ENCODE results near the gene ACSM2A.
"Not testable (repeated sequence)": the region's sequence is repeated elsewhere in the genome, so short reads cannot be mapped to it uniquely, and the experiment has no call there.

ACSM2A gene

DNA sequence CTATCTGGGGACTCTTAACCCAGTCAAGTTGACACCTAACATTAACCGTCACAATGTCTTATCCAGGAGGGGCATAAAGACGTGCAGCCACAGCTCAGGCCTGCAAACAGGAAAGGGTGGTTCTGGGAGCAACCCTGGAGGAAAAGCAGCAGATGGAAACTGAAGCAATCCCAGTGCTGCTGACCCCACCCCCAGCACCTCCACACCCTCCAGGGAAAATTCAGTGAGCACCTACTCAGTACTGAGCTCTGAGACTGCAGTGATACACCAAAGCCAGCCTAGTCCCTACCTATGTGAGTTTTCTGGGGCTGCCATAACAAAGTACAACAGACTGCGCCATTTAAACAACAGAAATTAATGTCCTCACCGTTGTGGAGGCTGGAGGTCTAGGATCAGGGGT, 9.5 kb upstream of the ACSM2A start:
- in situ Hi-C loops (cut with MboI; ENCODE audit: low pct_unique_long_range_greater_than_20kb, low sequenced_read_pairs) = not testable (repeated sequence)

DNA sequence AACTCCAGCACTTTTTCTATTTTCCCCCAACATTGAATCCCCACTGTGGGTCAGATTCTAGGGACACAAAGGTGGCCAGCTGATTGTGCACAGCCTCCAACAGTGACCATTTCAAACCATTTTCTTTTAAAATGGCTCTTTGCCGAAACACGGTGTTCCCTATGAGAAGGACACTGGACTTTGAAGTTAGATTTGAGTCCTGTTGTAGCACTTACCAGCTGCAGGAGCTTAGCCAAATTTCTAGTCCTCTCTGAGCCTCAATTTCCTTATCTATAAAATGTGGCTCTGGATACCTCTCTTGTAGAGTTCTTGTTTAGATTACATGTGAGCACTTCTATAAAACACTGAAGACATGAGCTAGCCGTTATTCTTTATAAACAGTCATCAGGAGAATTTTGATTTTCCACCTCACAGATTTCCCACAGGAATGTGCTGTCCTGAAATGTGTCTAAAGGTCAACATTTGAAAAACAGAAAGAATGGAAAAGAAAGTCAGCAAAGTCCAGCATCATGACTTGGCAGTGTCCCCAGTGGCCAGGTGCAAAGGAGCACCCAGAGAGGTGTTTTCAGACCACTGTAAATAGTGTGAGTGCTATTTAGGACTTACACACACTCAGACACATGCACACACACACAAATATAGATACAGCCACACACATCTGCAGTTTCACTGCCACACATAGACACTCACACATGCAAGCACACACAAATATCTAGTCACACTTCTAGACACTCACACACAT, 4.5 kb upstream of the ACSM2A start:
- in situ Hi-C loops (cut with MboI; ENCODE audit: low pct_unique_long_range_greater_than_20kb, low sequenced_read_pairs); DNase-seq: not testable (repeated sequence)

More for the DNA sequence above, 9.5 kb upstream of the ACSM2A start:
- not testable (repeated sequence) for DNase-seq

DNA sequence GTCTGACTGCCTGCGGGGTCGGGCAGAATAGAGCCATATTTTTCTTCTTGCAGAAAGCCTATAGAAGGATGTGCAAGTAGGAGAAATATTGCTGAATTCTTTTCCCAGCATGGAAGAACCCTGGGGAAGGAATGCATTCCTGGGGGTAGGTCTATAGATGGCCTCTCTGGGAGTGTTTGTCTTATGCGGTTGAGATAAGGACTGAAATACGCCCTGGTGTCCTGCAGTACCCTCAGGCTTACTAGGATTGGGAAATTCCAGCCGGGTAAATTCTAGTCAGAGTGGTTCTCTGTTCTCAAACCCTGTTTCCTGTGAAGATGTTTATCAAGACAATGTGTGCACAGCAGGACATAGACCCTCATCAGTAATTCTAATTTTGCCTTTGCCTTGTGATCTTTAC, 2.3 kb downstream of the ACSM2A start:
- in situ Hi-C loops (cut with MboI; ENCODE audit: low pct_unique_long_range_greater_than_20kb, low sequenced_read_pairs); DNase-seq: not testable (repeated sequence)

DNA sequence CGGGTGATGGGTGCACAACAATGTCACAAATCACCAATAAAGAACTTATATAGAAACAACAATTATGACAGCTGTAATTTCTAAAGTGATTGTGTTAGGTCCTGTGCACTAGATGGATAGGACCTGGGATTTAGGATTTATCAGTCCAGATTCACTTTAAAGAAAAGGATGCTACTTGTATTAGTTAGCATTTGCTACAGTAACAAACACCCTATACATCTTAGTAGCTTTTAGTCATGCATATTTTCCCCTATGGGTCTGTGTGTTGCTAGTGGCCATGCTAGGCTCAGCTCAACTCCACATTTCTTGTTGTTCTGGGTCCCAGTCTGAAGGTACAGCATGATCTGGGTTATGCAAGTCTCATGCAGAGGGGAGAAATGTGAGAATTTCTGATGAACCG, 7.9 kb downstream of the ACSM2A start:
- DNase-seq; in situ Hi-C loops (cut with MboI; ENCODE audit: low pct_unique_long_range_greater_than_20kb, low sequenced_read_pairs): not testable (repeated sequence)

DNA sequence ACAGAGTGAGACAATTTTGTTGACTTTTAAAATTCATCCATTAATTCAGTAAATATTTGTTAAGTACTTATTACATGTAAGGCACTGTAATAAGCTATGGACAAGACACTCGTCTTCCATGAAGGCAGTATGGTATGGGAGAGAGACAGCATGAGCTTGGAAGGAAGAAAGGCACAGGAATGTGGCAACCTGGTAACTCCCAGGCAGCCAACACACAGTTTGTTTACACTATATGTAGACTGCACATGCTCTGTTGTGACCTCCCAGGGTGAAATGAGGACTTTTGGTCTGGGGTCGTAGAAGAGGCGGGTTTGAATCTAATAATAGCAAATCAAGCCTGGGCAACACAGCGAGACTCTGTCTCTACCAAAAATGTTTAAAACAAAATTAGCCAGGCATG, 9.0 kb downstream of the ACSM2A start:
- in situ Hi-C loops (cut with MboI; ENCODE audit: low pct_unique_long_range_greater_than_20kb, low sequenced_read_pairs) = not testable (repeated sequence)

DNA sequence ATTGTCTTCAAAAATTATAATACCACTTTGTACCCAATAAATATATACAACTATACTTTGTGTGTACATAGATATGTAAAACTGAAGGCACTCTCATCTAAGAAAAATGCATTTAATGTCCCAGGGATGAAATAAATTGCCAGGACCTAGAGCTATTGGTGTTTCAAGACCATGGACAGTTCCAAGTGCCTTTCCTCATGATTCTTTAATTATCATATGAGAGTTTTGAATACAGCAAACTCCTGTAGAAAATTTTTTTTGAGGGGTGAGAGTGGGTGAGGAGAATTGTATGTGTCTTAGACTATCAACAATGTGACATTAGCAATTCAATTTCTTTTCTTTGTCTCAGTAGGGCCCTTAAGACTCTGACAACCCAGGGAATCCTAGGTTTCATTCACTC, 17.6 kb downstream of the ACSM2A start:
- in situ Hi-C loops (cut with MboI; ENCODE audit: low pct_unique_long_range_greater_than_20kb, low sequenced_read_pairs); DNase-seq: not testable (repeated sequence)

More for the DNA sequence above, 9.0 kb downstream of the ACSM2A start:
- not testable (repeated sequence) for DNase-seq

DNA sequence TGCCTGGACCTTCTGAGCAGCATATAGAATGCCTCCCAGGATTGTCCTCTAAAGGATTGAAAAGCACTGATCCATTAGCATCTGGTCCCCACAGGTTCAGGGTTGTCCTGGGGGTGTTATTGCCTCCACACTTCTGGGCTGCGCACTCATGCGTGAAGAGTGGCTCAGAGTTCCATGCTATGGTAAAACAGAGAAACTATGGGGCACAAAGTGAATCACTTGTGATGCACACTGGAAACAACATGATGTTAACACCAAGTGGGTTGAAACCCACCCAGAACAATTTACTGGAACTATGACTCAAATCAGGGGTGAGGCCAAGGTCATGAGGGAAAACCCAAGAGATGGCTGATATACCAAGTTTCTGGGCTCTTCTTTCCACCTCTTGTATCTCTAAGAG, 18.6 kb downstream of the ACSM2A start:
- DNase-seq; in situ Hi-C loops (cut with MboI; ENCODE audit: low pct_unique_long_range_greater_than_20kb, low sequenced_read_pairs): not testable (repeated sequence)

DNA sequence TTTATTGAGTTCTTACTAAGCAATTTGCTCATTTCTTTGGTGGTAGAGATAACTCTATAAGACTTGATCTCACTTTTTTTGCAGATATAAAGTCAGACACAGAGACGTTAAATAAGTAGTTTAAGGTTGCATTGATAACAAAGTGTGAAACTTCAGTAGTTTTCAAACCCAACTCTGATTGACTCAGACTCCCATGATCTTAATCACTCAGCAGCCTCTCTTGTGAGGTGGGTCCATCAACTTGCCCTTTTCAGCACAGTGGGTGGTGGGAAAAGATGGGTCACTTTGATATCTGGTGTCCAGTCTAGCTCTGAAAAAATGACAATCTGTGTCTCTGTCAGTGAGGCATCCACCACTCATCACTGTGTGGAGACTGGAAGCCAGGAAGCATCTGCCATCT, 19.4 kb downstream of the ACSM2A start:
- in situ Hi-C loops (cut with MboI; ENCODE audit: low pct_unique_long_range_greater_than_20kb, low sequenced_read_pairs); DNase-seq: not testable (repeated sequence)

DNA sequence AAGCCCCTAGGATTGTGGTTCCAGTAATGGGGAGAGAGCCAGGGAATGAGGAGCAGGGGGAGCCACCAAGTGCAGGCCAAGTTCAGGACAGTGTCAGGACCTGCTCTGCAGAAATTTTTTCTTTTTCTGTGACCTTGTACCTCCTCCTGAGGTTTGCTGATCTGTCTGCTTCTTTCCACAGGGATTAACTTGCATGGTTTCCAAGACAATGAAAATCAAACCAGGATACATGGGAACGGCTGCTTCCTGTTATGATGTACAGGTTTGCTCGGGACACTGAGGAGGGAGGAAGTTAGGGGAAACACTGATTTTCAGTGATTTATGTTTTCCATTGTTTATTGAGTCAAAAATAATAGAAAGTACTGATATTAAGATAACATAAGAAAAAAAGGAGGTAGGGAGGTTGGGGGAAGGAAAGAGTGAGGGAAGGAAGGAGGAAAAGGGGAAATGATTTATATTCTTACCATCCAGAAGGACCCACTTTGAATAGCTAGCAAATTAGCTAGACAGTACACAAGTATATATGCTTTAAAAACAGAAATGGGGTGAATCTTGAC, 25.9 kb downstream of the ACSM2A start:
- in situ Hi-C loops (cut with MboI; ENCODE audit: low pct_unique_long_range_greater_than_20kb, low sequenced_read_pairs); DNase-seq: not testable (repeated sequence)

DNA sequence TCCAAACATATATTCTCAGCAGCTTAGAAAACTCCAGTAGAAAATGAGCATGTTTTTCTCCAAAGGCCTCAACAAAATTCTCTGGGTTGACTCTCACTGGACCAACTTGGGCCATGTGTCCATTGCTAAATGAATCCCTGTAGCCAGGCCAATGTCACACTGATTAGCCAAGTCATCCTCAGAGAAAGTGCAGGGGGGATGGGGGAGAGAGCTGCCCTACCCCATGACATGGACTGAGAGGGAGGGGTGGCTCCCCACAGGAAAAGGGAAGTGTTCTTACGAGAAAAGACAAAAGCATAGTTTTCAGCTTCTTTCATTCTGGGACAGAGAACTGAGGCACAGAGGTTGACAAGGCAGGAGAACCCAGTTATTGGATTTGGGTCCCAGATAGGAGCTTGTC, 32.7 kb downstream of the ACSM2A start:
- in situ Hi-C loops (cut with MboI; ENCODE audit: low pct_unique_long_range_greater_than_20kb, low sequenced_read_pairs); DNase-seq: not testable (repeated sequence)

DNA sequence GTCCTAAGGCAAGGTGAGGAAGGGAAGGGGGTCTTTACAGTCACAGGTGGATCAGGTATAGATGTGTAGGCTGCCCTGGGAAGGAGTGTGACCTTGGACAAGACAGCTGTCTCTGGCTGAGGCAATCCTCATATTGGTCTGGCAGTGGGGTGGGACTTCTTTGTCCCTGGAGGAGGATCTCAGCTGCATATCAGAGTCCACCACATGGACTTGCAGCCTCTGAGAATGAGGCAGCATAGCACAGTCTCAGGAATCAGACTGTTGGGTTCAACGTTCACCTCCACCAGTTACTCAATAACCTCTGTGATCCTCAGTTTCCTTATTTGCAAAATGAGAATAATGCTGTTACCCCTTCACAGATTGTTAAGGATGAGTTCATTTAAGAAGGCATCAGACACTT, 33.4 kb downstream of the ACSM2A start:
- DNase-seq = no peak
- in situ Hi-C loops (cut with MboI; ENCODE audit: low pct_unique_long_range_greater_than_20kb, low sequenced_read_pairs) = no loop called here

DNA sequence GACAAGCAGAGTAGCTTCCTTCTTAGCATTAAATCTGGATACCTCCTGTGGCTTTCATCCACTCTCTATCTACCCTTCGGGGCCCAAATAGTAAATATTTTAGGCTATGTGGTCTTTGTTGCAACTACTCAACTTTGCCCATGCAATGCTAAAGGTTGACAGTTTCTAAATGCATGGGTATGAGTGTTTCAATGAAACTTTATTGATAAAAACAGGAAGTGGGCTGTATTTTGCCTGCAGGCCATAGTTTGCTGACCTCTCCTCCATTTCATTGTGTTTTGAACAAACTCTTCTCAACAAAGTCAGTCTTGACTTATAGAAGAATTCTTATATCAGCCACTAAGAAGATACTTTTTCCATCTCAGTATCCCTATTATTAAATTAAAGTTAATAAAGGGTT, 34.1 kb downstream of the ACSM2A start:
- in situ Hi-C loops (cut with MboI; ENCODE audit: low pct_unique_long_range_greater_than_20kb, low sequenced_read_pairs) = no loop called here
- DNase-seq = no peak

DNA sequence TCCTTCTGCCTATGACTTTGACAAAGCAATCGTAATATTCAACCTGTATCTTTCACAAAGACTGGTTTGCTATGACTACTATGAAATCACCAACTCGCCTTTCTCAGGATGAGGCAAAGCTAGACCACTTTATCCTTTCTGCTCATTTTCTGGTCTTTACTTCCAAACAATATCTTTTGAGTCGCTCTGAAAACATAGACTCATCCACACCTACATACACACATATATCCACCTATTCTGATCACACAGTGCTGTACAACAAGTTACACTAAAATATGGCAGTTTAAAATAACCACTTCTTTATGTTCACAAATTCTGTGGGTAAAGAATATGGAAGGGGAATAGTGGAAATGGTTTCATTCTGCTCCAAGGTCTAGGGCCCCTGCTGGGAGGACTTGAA, 39.7 kb downstream of the ACSM2A start:
- in situ Hi-C loops (cut with MboI; ENCODE audit: low pct_unique_long_range_greater_than_20kb, low sequenced_read_pairs) = not testable (repeated sequence)

DNA sequence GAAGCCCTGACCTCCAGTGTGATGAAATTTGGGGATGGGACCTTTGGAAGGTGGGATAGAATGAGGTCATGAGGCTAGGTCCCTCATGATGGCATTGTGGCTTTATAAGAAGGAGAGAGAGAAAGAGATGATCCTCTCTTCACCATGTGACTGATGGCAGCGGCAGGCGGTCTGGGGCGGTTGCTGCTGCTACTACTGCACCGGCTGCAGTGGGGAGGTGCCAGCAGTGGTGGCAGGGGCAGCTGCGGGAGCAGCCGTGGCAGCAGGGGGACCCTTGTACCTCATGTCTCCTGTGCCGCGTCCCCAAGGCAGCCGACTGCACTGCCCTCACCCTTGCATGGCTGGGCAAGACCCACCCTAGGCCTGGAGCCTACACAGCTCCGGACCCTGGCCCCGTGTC, 40.1 kb downstream of the ACSM2A start:
- in situ Hi-C loops (cut with MboI; ENCODE audit: low pct_unique_long_range_greater_than_20kb, low sequenced_read_pairs); DNase-seq: not testable (repeated sequence)

More for the DNA sequence above, 39.7 kb downstream of the ACSM2A start:
- not testable (repeated sequence) for DNase-seq

DNA sequence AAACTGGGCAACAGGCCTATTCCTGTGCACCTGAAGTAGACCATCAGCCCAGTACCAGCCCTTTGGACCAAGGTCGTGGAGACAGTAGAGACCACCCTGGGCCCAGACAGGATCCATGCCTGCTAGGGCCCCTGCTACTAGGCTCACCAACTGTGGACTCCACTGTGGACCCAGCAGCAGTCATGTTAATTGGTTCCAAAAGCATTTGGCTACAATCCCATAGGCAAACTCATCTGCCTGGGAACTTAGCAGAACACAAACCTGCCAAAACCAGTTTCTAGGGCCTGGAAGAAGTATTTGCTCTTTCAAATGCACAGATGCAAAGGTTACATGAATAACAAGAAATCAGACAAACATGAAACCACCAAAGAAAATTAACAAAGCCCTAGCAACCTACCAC, 53.1 kb downstream of the ACSM2A start:
- in situ Hi-C loops (cut with MboI; ENCODE audit: low pct_unique_long_range_greater_than_20kb, low sequenced_read_pairs) = no loop called here
- DNase-seq = no peak

DNA sequence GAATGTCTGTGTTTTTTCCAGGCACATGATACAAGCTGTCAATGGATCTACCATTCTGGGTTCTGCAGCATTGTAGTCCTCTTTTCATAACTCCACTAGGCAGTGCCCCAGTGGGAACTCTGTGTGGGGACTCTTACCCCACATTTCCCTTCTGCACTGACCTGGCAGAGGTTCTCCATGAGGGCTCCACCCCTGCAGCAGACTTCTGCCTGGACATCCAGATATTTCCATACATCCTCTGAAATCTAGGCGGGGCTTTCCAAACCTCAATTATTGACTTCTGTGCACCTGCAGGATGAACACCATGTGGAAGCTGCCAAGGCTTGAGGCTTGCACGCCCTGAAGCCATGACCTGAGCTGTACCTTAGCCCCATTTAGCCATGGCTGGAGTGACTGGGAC, 56.0 kb downstream of the ACSM2A start:
- in situ Hi-C loops (cut with MboI; ENCODE audit: low pct_unique_long_range_greater_than_20kb, low sequenced_read_pairs) = no loop called here
- no peak for DNase-seq

DNA sequence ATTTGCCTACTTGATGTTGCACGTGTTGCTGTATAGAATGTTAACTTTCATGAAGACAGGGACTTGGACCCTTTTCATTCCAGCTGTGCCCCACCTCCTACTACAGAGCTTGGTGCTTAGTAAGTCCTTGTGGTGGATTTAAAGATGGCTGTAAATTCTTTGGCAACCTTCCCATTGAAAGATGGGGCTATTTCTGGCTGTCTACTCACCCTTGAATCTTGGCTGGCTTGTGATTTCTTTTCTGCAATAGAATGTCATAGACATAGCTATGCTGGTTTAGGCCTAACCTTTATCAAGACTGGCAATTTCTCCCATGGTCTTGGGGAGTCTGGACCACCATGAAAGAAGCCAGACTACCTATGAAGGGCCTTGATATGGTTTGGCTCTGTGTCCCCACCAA, 59.0 kb downstream of the ACSM2A start:
- no peak for DNase-seq
- in situ Hi-C loops (cut with MboI; ENCODE audit: low pct_unique_long_range_greater_than_20kb, low sequenced_read_pairs) = no loop called here

DNA sequence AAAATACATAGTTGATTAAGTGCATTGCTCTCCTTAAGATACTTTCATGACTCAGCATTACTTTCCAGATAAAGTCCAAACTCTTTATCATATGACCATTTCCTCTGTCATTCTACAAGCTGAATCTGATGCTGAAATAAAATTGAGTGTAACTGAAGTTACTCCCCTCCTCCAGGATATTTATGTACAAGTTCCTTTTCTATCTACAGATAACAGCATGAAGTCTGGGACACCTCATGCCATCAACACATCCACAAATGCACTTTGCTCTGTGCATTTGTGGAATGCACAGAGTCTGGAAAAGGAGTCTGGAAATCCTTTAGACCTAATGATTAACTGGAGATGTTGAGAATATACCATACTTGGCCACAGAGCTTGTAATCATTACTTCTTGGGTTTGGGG, 64.4 kb downstream of the ACSM2A start:
- in situ Hi-C loops (cut with MboI; ENCODE audit: low pct_unique_long_range_greater_than_20kb, low sequenced_read_pairs) = no loop called here
- DNase-seq = no peak

DNA sequence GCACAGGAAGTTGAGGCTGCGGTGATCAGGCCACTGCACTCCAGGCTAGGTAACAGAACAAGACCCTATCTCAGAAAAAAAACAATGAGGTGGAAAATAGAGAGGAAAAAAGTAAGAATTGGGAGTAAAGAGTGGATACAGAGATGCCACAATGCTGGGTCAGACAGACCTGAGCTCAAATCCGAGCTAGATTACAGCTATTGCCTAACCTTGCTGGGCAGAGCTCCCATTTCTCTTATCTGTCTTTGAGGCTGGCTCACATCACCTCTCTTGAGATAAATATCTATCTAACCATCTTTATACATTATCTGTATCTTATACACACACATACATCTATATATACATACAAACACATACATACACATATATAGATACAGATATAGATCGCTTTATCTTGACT, 65.8 kb downstream of the ACSM2A start:
- DNase-seq = no peak
- in situ Hi-C loops (cut with MboI; ENCODE audit: low pct_unique_long_range_greater_than_20kb, low sequenced_read_pairs) = no loop called here

DNA sequence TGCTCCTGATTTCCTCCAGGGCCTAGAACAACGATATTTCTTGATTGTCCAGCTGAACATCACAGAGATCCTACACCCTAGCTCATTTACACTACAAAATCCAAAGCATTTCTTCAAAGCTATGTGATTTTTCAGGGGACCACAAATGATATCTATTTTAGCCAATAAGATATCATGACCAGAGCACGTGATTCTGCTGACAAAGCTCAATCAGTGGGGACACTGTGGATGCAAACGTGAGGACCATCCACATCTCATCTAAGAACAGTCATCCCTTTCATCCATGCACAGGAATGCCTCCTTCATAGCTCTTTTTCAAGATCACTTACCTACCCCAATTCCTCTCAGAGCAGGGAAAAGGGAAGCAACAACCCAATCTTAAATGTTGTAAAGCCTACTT, 67.9 kb downstream of the ACSM2A start:
- in situ Hi-C loops (cut with MboI; ENCODE audit: low pct_unique_long_range_greater_than_20kb, low sequenced_read_pairs) = no loop called here

DNA sequence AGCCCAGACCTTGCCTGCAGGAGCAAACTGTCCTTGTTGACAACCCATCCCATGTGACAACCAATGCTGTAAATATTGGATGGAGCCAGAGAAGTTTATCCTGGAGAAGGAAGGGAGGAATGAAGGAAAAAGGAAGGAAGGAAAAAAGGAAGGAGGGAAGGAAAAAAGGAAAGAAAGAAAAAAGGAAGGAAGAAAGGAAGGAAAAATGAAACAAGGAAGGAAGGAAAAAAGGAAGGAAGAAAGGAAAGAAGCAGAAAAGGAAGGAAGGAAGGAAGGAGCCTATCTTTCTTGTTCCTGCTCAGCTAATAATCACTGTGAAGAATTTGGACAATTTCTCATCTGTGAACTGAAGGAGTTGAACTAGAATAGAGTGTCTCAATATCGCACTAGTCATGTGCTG, 68.8 kb downstream of the ACSM2A start:
- in situ Hi-C loops (cut with MboI; ENCODE audit: low pct_unique_long_range_greater_than_20kb, low sequenced_read_pairs) = no loop called here

More for the DNA sequence above, 67.9 kb downstream of the ACSM2A start:
- no peak for DNase-seq

More for the DNA sequence above, 68.8 kb downstream of the ACSM2A start:
- DNase-seq = no peak

Data from KBM-7 (cell line).